Spleen (tissue), 11 donors: ENCODE data around the gene TUBGCP2. TPM values are rescaled to one million over a fixed set of nuclear protein-coding genes. Genes with fewer than 3 reads are reported as not detected.
"Not testable (repeated sequence)": the region's sequence is repeated elsewhere in the genome, so short reads cannot be mapped to it uniquely, and the experiment has no call there.

Source experiments
- DNase-seq: peaks from one replicate; pipeline ENCODE4 v3.0.0-alpha.2; 2020
- H3K27ac ChIP-seq, 8 donors: fragments of 200-600 bp; sonication (generic) in 7 of 8; 1 replicate in 4 of 8; 2 replicates in 4 of 8; pipeline versions ENCODE4 v1.5.0 to v1.8.0; 2016 to 2021; ENCODE audit warnings: inconsistent platforms in 4 of 8, mild to moderate bottlenecking in 4 of 8, moderate library complexity in 1 of 8
- H3K27me3 ChIP-seq, 7 donors: fragments of 200-600 bp; sonication (generic) in 6 of 7; replicated peaks in 1 of 7; 1 replicate in 4 of 7; 2 replicates in 3 of 7; pipeline versions ENCODE4 v1.5.0 to v1.8.0; 2016 to 2021; ENCODE audit warnings: inconsistent platforms in 3 of 7, mild to moderate bottlenecking in 1 of 7
- H3K36me3 ChIP-seq, 6 donors: fragments of 200-600 bp; sonication (generic) in 5 of 6; 1 replicate in 4 of 6; 2 replicates in 2 of 6; pipeline versions ENCODE4 v1.5.0 to v1.8.0; 2016 to 2021; ENCODE audit warnings: inconsistent platforms in 2 of 6
- H3K4me1 ChIP-seq, 6 donors: fragments of 200-600 bp; sonication (generic) in 5 of 6; 1 replicate in 3 of 6; 2 replicates in 3 of 6; pipeline versions ENCODE4 v1.5.0 to v1.8.0; 2016 to 2021; ENCODE audit warnings: inconsistent platforms in 3 of 6
- H3K4me3 ChIP-seq, 8 donors: fragments of 200-600 bp; sonication (generic) in 7 of 8; 1 replicate in 4 of 8; 2 replicates in 4 of 8; pipeline versions ENCODE4 v1.5.0 to v1.8.0; 2016 to 2021; ENCODE audit warnings: inconsistent platforms in 4 of 8, mild to moderate bottlenecking in 4 of 8, moderate library complexity in 2 of 8
- H3K9me3 ChIP-seq, 8 donors: fragments of 200-600 bp; sonication (generic) in 7 of 8; 1 replicate in 4 of 8; 2 replicates in 4 of 8; pipeline versions ENCODE4 v1.5.0 to v1.8.0; 2016 to 2021; ENCODE audit warnings: inconsistent platforms in 4 of 8
- CTCF ChIP-seq, 11 experiments: fragments of 200-600 bp in 7 of 11; fragments of 450-650 bp in 4 of 11; sonication (generic) in 4 of 11; IDR thresholded peaks in 8 of 11; conservative IDR thresholded peaks in 3 of 11; 1 replicate in 7 of 11; 2 replicates in 4 of 11; pipeline versions ENCODE4 v1.4.0 to v1.8.0; 2016 to 2021; ENCODE audit warnings: antibody characterized with exemption in 11 of 11, inconsistent platforms in 4 of 11, mild to moderate bottlenecking in 1 of 11
- POLR2A ChIP-seq, 3 donors: fragments of 450-650 bp; IDR thresholded peaks; one replicate each; pipeline ENCODE4 v1.5.1; 2017; ENCODE audit warnings: antibody characterized with exemption in 3 of 3, mild to moderate bottlenecking in 1 of 3
- POLR2AphosphoS5 ChIP-seq, 3 donors: sonication (generic); formaldehyde crosslinking; IDR thresholded peaks; one replicate each; pipeline ENCODE4 v1.5.1; 2017; ENCODE audit warnings: antibody characterized with exemption in 3 of 3
- WGBS, 5 donors: extraction: QIAGEN DNeasy Blood & Tissue Kit in 3 of 5; methylation state at CpG; one replicate each; pipeline versions ENCODE4 v1.1.5 to v1.1.7; 2013 to 2018; 5-methylcytosine and 5-hydroxymethylcytosine counted together
- intact Hi-C: fragments of 100-400 bp; cut with DNase I; formaldehyde crosslinking; loops from one replicate; pipeline ENCODE4 v1.15.0; 2023; ENCODE audit warnings: low total_unique reads
- polyA plus RNA-seq, 3 donors: library from polyadenylated mRNA; stranded (reverse); fragments of 200-250 nt; gene quantifications; one replicate each; pipeline ENCODE4 v1.2.1, GENCODE V29; 2013
- total RNA-seq, 7 donors: library from RNA; depleted of rRNA in 3 of 7; stranded (reverse); fragments of >200 nt in 3 of 7; fragmentation: NEBNext Ultra II Directional in 4 of 7; extraction: Animal tissue kit (Norgen Biotek cat#: 25700) in 4 of 7; gene quantifications; one replicate each; pipeline versions ENCODE4 v1.1.0 to v1.2.1, GENCODE V29; 2016 to 2021
- donor health status: healthy with polysubstance abuse.
- donor health status: DM: no; HTN: no; CAD: no; lungs with moderate emphysema.
- donor health status: DM: no; HTN: no; CAD: no.
- donor health status: Bipolar disorder and iron deficiency.
- donor health status: healthy.
- donor health status: DM: no; HTN: no; CAD: no.
- donor health status: DM: yes; HTN: yes; CAD: no.

The TUBGCP2 gene
- total and polyA plus RNA-seq, 10 donors = 40.2 to 201 (median 57.6) TPM

GRCh38 chr10:133268532-133268931 is 40.1 kb downstream of the TUBGCP2 start:
- TF ChIP-seq POLR2AphosphoS5 (IDR thresholded peaks at IDR 0.05) (no peak), CTCF (IDR thresholded peaks at IDR 0.05 in 8 of 11, conservative IDR thresholded peaks at IDR 0.05 in 3 of 11) (no peak), POLR2A (IDR thresholded peaks at IDR 0.05) (no peak)
- intact Hi-C loops = no loop called here

GRCh38 chr10:133267829-133268228 is 40.8 kb downstream of the TUBGCP2 start:
- Histone ChIP-seq H3K9me3 (no peaks in the 10 kb centered on the region), H3K36me3 (peaks cover 0 to 84% (median 58%) of the 10 kb centered on the region in 6 donors), H3K27me3 (no peaks in the 10 kb centered on the region), H3K4me3 (no peak overlapping the region), H3K4me1 (peaks cover 0 to 34% (median 13%) of the 10 kb centered on the region in 6 donors), H3K27ac (no peak overlapping the region)
- WGBS, 5 donors = 88 to 97% (median 92%) methylated on average over 11 to 22 of the region's 22 CpGs
- TF ChIP-seq POLR2A (IDR thresholded peaks at IDR 0.05) (no peak), POLR2AphosphoS5 (IDR thresholded peaks at IDR 0.05) (no peak), CTCF (IDR thresholded peaks at IDR 0.05 in 8 of 11, conservative IDR thresholded peaks at IDR 0.05 in 3 of 11) (no peak)
- intact Hi-C loops = no loop called here
- peak; percentile 82 for DNase-seq

More at GRCh38 chr10:133268532-133268931, 40.1 kb downstream of the TUBGCP2 start:
- Histone ChIP-seq H3K9me3 (no peaks in the 10 kb centered on the region), H3K4me1 (peaks cover 0 to 34% (median 9%) of the 10 kb centered on the region in 6 donors), H3K4me3 (no peak overlapping the region), H3K27ac (no peak overlapping the region), H3K36me3 (peaks cover 0 to 84% (median 64%) of the 10 kb centered on the region in 6 donors), H3K27me3 (no peaks in the 10 kb centered on the region)
- no peak for DNase-seq
- WGBS, 5 donors = 89 to 96% (median 93%) methylated on average over 19 to 22 of the region's 22 CpGs

- no peak for TF ChIP-seq CTCF (IDR thresholded peaks at IDR 0.05 in 8 of 11, conservative IDR thresholded peaks at IDR 0.05 in 3 of 11)
- TF ChIP-seq POLR2AphosphoS5 (IDR thresholded peaks at IDR 0.05) = no peak
- TF ChIP-seq POLR2A (IDR thresholded peaks at IDR 0.05) = no peak
- 73 to 90% (median 87%) methylated on average over 9 to 14 of the region's 14 CpGs for WGBS, 5 donors
- Histone ChIP-seq H3K9me3 (no peaks in the 10 kb centered on the region), H3K27me3 (no peaks in the 10 kb centered on the region), H3K36me3 (peaks cover 0 to 83% (median 54%) of the 10 kb centered on the region in 6 donors), H3K4me3 (no peak overlapping the region), H3K27ac (no peak overlapping the region), H3K4me1 (peaks cover 0 to 37% (median 19%) of the 10 kb centered on the region in 6 donors)
- DNase-seq = no peak
- intact Hi-C loops = no loop called here
These were observed 41.4 kb downstream of the TUBGCP2 start for GRCh38 chr10:133267293-133267692.

- intact Hi-C loops = no loop called here
- no peak overlapping the region for H3K4me3 ChIP-seq
- no peak for DNase-seq
- TF ChIP-seq POLR2AphosphoS5 (IDR thresholded peaks at IDR 0.05) = peak in 1 of 3 donors; percentile 14
- no peak for TF ChIP-seq POLR2A (IDR thresholded peaks at IDR 0.05)
- 89 to 94% (median 93%) methylated on average over 18 to 21 of the region's 21 CpGs for WGBS, 5 donors
- H3K9me3 ChIP-seq = no peaks in the 10 kb centered on the region
- H3K36me3 ChIP-seq = peaks cover 0 to 73% (median 46%) of the 10 kb centered on the region in 6 donors
- no peak overlapping the region for H3K27ac ChIP-seq
- H3K4me1 ChIP-seq = peaks cover 0 to 45% (median 24%) of the 10 kb centered on the region in 6 donors
- H3K27me3 ChIP-seq = no peaks in the 10 kb centered on the region
These were observed 42.4 kb downstream of the TUBGCP2 start for GRCh38 chr10:133266056-133266795.

GRCh38 chr10:133265052-133265451 is 43.6 kb downstream of the TUBGCP2 start:
- intact Hi-C loops, H3K4me3 ChIP-seq, H3K27me3 ChIP-seq, H3K9me3 ChIP-seq, DNase-seq: not testable (repeated sequence)
- WGBS, 5 donors = 69 to 89% (median 86%) methylated on average over 9 to 10 of the region's 10 CpGs
- Histone ChIP-seq H3K4me1 (peaks cover 0 to 56% (median 35%) of the 10 kb centered on the region in 6 donors), H3K36me3 (peaks cover 0 to 61% (median 35%) of the 10 kb centered on the region in 6 donors), H3K27ac (peak overlapping the region in 2 of 8 donors; percentile 23 to 65)
